Smooth muscle cell (in vitro differentiated cells): ENCODE data around the gene RPS19BP1. TPM values are rescaled to one million over a fixed set of nuclear protein-coding genes. Genes with fewer than 3 reads are reported as not detected.

Experiments used
- DNase-seq: peaks from one replicate; lab custom pipeline; 2025; ENCODE audit not compliant: unreplicated experiment; lab: John Stamatoyannopoulos, UW
- H2AFZ ChIP-seq: fragments of 200-600 bp; sonication (generic); 2 replicates; pipeline ENCODE4 v1.6.0; 2016; ENCODE audit warnings: antibody characterized with exemption, low read depth, mild to moderate bottlenecking
- H3F3A ChIP-seq: fragments of 200-600 bp; sonication (generic); 2 replicates; pipeline ENCODE4 v1.6.0; 2017; ENCODE audit warnings: antibody characterized with exemption, low read depth
- H3K27ac ChIP-seq: fragments of 200-600 bp; sonication (generic); 2 replicates; pipeline ENCODE4 v1.5.1; 2016; ENCODE audit warnings: low read depth, mild to moderate bottlenecking
- H3K27me3 ChIP-seq: fragments of 200-600 bp; sonication (generic); 2 replicates; pipeline ENCODE4 v1.6.1; 2016; ENCODE audit warnings: low read depth, mild to moderate bottlenecking
- H3K36me3 ChIP-seq: fragments of 200-600 bp; sonication (generic); 2 replicates; pipeline ENCODE4 v1.5.1; 2016; ENCODE audit warnings: low read depth
- H3K4me1 ChIP-seq: fragments of 200-600 bp; sonication (generic); 2 replicates; pipeline ENCODE4 v1.5.1; 2016; ENCODE audit warnings: low read depth
- H3K4me2 ChIP-seq: fragments of 200-600 bp; sonication (generic); 2 replicates; pipeline ENCODE4 v1.6.0; 2016; ENCODE audit warnings: mild to moderate bottlenecking
- H3K4me3 ChIP-seq: fragments of 200-600 bp; sonication (generic); 2 replicates; pipeline ENCODE4 v1.5.1; 2016; ENCODE audit warnings: mild to moderate bottlenecking
- H3K79me2 ChIP-seq: fragments of 200-600 bp; sonication (generic); 2 replicates; pipeline ENCODE4 v1.6.0; 2016; ENCODE audit warnings: low read depth, mild to moderate bottlenecking
- H3K9ac ChIP-seq: fragments of 200-600 bp; sonication (generic); 2 replicates; pipeline ENCODE4 v1.6.0; 2016; ENCODE audit warnings: low read depth
- H3K9me3 ChIP-seq: fragments of 200-600 bp; sonication (generic); replicated peaks from 2 replicates; pipeline ENCODE4 v1.5.1; 2016; ENCODE audit warnings: low read depth
- H4K20me1 ChIP-seq: fragments of 200-600 bp; sonication (generic); 2 replicates; pipeline ENCODE4 v1.6.0; 2016; ENCODE audit warnings: low read depth
- CTCF ChIP-seq: fragments of 200-600 bp; sonication (generic); IDR thresholded peaks from 2 replicates; pipeline ENCODE4 v1.5.1; 2017; ENCODE audit warnings: borderline replicate concordance, mild to moderate bottlenecking, antibody characterized with exemption; ENCODE audit not compliant: insufficient read depth, poor library complexity, severe bottlenecking
- WGBS: methylation state at CpG from one replicate; pipeline ENCODE4 v1.1.7; 2016; ENCODE audit warnings: low lambda C conversion rate; 5-methylcytosine and 5-hydroxymethylcytosine counted together
- polyA plus RNA-seq: library from polyadenylated mRNA; unstranded; fragments of >200 nt; fragmentation: Nextera tagmentation; extraction: Ambion mirVana; gene quantifications from 2 replicates; pipeline ENCODE4 v1.2.1, GENCODE V29; 2016
- total RNA-seq: library from RNA; depleted of rRNA; stranded (reverse); fragments of >200 nt; gene quantifications from 2 replicates; pipeline ENCODE4 v1.2.3, GENCODE V29; 2014

The RPS19BP1 gene
- total and polyA plus RNA-seq, 2 experiments from 2014 or later = 71.6 to 97.1 TPM

- Histone ChIP-seq H3K4me2 (peak within 1 kb of the TSS; percentile 98), H3K4me3 (peak within 1 kb of the TSS; percentile 95), H2AFZ (peak within 1 kb of the TSS; percentile 96), H3K79me2 (peaks cover 34% of the 10 kb centered on the region), H3K27ac (peak within 1 kb of the TSS; percentile 99), H3K27me3 (no peaks in the 10 kb centered on the region), H4K20me1 (peaks cover 50% of the 10 kb centered on the region), H3K9ac (peak within 1 kb of the TSS; percentile 99), H3F3A (peaks cover 34% of the 10 kb centered on the region), H3K4me1 (peaks cover 22% of the 10 kb centered on the region), H3K36me3 (no peaks in the 10 kb centered on the region), H3K9me3 (no peaks in the 10 kb centered on the region)
- under 1% methylated on average over 69 of the region's 86 CpGs for WGBS
- no peak for TF ChIP-seq CTCF
- DNase-seq = peak; percentile 99
Observed at GRCh38 chr22:39520226-39521105, 12.1 kb downstream of the RPS19BP1 start, which contains the start of gene ATF4. Gene ATF4 (plus strand): TSS chr22:39520562. CDS start chr22:39521446, 884 bp downstream.

GRCh38 chr22:39519681-39520225 is 12.8 kb downstream of the RPS19BP1 start:
- Histone ChIP-seq H2AFZ (peak overlapping the region; percentile 60), H3K4me2 (peak overlapping the region; percentile 87), H3K4me3 (peak overlapping the region; percentile 95), H3F3A (peaks cover 34% of the 10 kb centered on the region), H3K27me3 (no peaks in the 10 kb centered on the region), H3K4me1 (peaks cover 22% of the 10 kb centered on the region), H3K9ac (peak overlapping the region; percentile 99), H4K20me1 (peaks cover 50% of the 10 kb centered on the region), H3K79me2 (peaks cover 37% of the 10 kb centered on the region), H3K36me3 (no peaks in the 10 kb centered on the region), H3K27ac (peak overlapping the region; percentile 99), H3K9me3 (no peaks in the 10 kb centered on the region)
- TF ChIP-seq CTCF = peak; percentile 21
- DNase-seq = peak; percentile 88
- 2% methylated on average over 31 of the region's 47 CpGs for WGBS

- Histone ChIP-seq H3K4me3 (peak overlapping the region; percentile 95), H3K79me2 (peaks cover 38% of the 10 kb centered on the region), H3K36me3 (no peaks in the 10 kb centered on the region), H3K4me2 (peak overlapping the region; percentile 87), H3K9me3 (no peaks in the 10 kb centered on the region), H3K4me1 (peaks cover 22% of the 10 kb centered on the region), H4K20me1 (peaks cover 50% of the 10 kb centered on the region), H3K27ac (peak overlapping the region; percentile 99), H3K27me3 (no peaks in the 10 kb centered on the region), H3F3A (peaks cover 32% of the 10 kb centered on the region), H3K9ac (peak overlapping the region; percentile 99), H2AFZ (peak overlapping the region; percentile 60)
- no peak for TF ChIP-seq CTCF
- DNase-seq = no peak
- 10% methylated on average over 24 of the region's 24 CpGs for WGBS
Observed at GRCh38 chr22:39518996-39519680, 13.4 kb downstream of the RPS19BP1 start.
